HG03520 (cell line): ENCODE measurements around the gene RHNO1.

Experiments used
- ATAC-seq: cut with Tn5 transposase; IDR thresholded peaks from one replicate; pipeline ENCODE4 v1.9.1; 2021; ENCODE audit warnings: mild to moderate bottlenecking, moderate library complexity; ENCODE audit not compliant: unreplicated experiment

The RHNO1 gene

GRCh38 chr12:2877047-2877952 lies at the start of gene RHNO1, which contains the start of gene FOXM1:
TSS of gene RHNO1 (plus strand) at chr12:2877223. CDS start at chr12:2885367, 8,144 bp downstream.
TSS of gene FOXM1 (minus strand) at chr12:2877174. CDS start at chr12:2874478, 2,696 bp downstream.
- ATAC-seq: peak; percentile 73

- ATAC-seq: no peak
These were observed 47.7 kb upstream of the RHNO1 start for GRCh38 chr12:2829275-2829674.

DNA sequence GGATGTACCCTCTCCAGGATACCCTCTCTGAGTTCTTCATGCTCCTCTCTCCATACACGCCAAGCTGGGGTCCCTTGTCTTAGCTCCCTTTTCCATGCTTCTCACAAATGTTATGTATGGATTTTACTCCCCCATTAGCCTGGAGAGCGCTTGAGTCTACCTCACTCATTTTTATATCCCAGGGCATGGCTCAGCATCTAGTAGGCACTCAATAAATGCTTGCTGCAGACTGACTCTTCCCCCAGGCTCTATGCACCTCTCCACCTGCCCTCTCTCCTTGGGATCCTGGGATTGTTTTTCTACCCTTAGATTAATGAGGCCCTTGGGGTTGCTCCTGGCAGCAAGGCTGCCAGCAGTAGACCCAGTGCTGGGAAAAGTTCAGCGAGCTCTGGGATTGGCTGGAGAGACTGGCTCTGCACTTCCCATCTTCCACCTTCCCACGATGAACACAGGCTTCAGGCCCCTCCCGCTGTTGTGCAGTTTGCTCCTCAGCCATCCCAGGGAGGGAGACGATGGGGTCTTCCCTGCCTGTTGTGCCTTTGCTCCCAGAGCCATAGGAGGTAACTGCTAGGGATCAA lies 44.4 kb upstream of the RHNO1 start:
- no peak for ATAC-seq

GRCh38 chr12:2833327-2833726 lies 43.7 kb upstream of the RHNO1 start:
- no peak for ATAC-seq

DNA sequence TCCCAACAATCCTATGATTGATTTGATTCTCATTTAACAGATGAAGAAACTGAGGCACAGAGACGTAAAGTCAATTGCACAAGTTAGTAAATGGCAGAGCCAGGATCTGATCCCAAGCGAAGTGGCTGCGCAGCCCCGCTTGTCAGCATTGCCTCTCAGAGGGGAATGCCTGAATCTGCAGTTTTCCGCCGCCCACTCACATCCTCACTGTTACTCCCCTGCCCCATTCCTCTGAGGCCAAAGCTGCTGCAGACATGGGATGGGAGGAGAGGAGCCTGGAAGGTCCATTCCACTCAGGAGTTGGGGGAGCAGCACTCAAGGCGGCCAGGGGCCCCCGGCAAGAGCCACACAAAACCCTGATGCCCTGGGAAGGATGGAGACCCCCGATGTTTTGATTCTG lies 43.2 kb upstream of the RHNO1 start:
- no peak for ATAC-seq

DNA sequence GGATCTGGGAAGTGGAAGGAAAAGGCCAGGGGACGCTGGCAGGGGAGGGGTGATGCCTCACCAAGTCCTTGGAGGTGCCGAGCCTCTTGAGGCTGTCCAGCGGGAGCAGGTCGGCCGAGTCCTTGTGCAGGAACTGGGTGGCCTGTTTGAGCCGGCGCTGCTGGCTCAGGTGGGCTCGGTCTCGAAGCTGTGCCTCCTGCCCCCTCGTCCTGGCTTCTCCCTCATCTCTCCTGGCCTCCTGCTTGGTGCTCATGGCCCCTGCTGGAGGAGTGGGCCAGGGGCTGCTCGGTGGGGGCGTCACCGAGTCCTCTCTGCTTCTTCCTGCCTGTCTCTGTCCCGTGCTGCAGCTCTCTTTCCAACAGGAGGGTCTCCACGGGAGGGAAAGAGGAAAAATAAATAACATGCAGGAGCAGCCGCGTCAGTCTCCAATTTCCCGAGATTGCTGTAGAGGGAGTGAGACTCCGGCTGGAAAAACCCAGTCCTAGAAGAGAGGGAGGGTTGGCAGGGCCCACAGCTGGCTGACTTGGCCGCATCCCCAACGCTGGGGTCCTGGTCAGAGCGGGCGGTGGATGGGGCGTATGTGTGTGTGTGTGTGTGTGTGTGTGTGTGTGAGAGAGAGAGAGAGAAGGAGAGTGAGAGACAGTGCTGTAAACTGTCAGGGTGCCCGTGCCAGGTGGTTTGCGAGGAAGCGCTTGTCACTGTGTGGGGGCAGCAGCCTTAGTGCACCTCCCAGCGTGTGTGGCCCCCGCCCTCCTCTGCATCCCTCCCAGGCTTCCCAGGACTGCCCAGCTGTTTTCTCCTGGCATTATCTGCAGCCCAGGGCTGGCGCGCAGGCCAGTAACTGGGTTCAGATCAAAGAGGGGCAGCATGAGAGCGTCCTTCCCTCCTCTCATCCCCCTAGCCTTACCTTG lies 42.2 kb upstream of the RHNO1 start, which contains the start of gene NRIP2:
NRIP2 (minus strand) TSS at position 455 of the 911 bp plus-strand sequence; CDS start at position 403, 52 bp downstream.
- no peak for ATAC-seq

GRCh38 chr12:2835691-2836403 lies 41.2 kb upstream of the RHNO1 start:
- ATAC-seq: no peak

DNA sequence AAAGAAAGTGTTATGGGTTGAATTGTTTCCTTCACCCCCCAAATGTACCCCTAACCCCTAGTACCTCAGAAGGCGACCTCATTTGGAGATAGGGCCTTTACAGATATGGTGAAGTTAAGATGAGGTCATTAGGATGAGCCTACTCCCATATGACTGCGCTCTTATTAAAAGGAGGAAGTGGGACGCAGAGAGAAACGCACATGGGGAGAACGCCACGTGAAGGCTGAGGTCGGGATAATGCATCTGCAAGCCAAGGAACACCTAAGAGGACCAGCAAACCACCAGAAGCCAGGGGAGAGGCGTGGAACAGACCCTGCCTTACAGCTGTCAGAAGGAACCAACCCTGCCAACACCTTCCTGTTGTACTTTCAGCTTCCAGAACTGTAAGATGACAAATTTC lies 40.4 kb upstream of the RHNO1 start:
- ATAC-seq: no peak

- no peak for ATAC-seq
These were observed 35.9 kb upstream of the RHNO1 start for GRCh38 chr12:2841056-2841650.

GRCh38 chr12:2842948-2843347 lies 34.1 kb upstream of the RHNO1 start:
- ATAC-seq: no peak

DNA sequence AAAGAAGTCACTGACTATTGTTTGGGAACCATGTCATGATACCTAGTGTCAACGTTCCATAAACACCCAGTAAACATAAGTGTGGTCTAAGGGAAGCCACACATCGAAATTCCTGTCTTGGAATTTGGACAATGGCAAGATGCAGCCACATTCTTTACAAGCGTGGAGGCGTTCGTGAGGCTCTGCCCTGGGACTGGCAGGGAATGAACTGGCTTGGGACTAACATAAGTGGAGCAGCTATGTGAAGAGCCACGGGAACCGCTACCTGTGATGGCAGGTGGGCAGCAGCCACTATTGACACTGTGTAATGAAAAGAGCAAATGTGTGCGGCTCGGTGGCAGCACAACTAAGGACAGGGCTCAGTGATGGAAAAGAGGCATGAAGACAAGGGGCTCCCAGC lies 32.2 kb upstream of the RHNO1 start:
- ATAC-seq: no peak

DNA sequence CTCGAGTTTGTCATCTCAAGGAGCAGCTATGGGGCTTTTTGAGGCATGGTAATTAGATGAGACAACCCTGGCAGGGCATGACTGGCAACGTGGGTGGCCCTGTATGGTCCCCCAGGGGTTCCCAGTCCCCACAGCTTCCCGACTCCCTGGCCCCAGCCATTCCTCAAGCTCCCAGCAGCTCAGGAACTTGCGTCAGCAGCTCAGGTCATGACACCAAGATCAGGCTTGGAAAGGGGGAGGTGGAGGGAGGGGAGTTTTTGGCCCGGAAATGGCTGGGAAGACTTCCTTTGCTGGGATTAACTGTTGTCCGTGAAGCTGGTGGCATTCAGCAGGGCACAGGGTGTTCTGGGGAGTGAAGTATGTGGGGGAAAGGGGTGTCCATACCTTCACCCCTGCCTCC lies 31.7 kb upstream of the RHNO1 start:
- no peak for ATAC-seq

DNA sequence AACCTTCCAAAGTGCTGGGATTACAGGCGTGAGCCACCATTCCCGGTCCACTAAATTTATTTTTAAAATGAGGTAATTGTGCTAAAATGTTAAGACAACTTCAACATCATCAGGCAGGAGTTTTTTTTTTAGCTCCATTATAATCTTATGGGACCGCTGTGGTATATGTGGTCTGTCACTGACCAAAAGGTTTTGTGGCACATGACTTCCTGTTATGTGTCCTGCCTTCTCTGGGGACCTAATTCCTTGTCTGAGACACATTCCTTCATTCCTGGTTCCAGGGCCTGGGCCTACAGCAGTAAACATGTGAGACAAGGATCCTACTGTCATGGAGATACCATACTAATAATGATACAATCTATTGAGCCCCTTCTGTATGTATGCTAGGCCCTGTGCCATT lies 25.1 kb upstream of the RHNO1 start:
- no peak for ATAC-seq

- ATAC-seq: no peak
These were observed 23.4 kb upstream of the RHNO1 start for GRCh38 chr12:2853626-2854025.

GRCh38 chr12:2854669-2855453 lies 22.2 kb upstream of the RHNO1 start:
- ATAC-seq: no peak

GRCh38 chr12:2855546-2855945 lies 21.5 kb upstream of the RHNO1 start:
- ATAC-seq: no peak

GRCh38 chr12:2856051-2856450 lies 21.0 kb upstream of the RHNO1 start:
- no peak for ATAC-seq

DNA sequence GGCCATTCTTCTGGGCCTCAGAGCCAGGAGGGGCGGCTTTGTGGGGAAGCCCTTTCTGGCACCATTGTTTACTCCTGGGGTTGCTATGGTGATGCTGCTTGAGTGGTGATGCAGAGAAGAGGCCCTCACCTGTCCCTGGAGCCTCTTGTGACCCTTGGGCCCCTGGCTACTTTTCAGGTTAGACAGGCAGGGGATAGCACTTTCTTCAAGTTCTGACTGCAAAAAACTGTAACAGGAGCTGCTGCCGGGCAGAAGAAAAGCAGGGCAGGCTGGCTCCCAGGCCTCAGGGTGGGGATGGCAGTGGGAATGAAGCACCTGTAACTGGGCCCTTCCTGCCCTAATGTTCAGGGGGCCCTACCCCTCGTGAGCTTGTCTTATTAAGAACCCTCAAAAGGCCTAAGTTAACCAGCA lies 20.0 kb upstream of the RHNO1 start, which contains the start of gene TEX52:
TEX52 (minus strand) TSS at position 19 of the 411 bp plus-strand sequence; CDS start at position 6, 13 bp downstream.
- ATAC-seq: no peak

- ATAC-seq: no peak
These were observed 19.4 kb upstream of the RHNO1 start for GRCh38 chr12:2857576-2857975.
